Panc1 (cell line): ENCODE data around the gene SLC9A9. TPM values are rescaled to one million over a fixed set of nuclear protein-coding genes. Genes with fewer than 3 reads are reported as not detected.

Experiments used
- ATAC-seq: fragments of 200-7000 bp; cut with Tn5 transposase; 2 replicates; pipeline ENCODE4 v1.9.1; 2020; ENCODE audit warnings: mild to moderate bottlenecking, moderate library complexity
- BruUV-seq: library from RNA; stranded (reverse); fragments of 400-500 nt; replicated peaks from 2 replicates; lab custom pipeline; 2021; lab: Mats Ljungman, UMichigan
- CTCF ChIA-PET: fragments of 300-600 bp; sonication (Branson Sonifier 250); formaldehyde crosslinking; loops from one replicate; lab custom pipeline; 2022; ENCODE audit warnings: antibody characterized with exemption; lab: Charles Lee
- POLR2A ChIA-PET: fragments of 300-600 bp; sonication (Branson Sonifier 250); formaldehyde crosslinking; loops from one replicate; lab custom pipeline; 2022; ENCODE audit warnings: antibody characterized with exemption; lab: Charles Lee
- DNase-seq: peaks from one replicate; pipeline ENCODE4 v3.0.0-alpha.2; 2010; ENCODE audit warnings: low read depth, low spot score
- H3K27ac ChIP-seq: 2 replicates; pipeline ENCODE4 v1.5.1; 2011; ENCODE audit warnings: mild to moderate bottlenecking, low read length, inconsistent platforms
- H3K27me3 ChIP-seq: fragments of 200-500 bp; sonication (Bioruptor generic); 2 replicates; pipeline ENCODE4 v1.6.0; 2014; ENCODE audit warnings: low read length, inconsistent platforms; ENCODE audit not compliant: control insufficient read depth, insufficient read depth
- H3K36me3 ChIP-seq: fragments of 200-500 bp; sonication (Bioruptor generic); 2 replicates; pipeline ENCODE4 v1.5.1; 2014; ENCODE audit warnings: inconsistent platforms, mild to moderate bottlenecking, low read length, moderate library complexity; ENCODE audit not compliant: control insufficient read depth, insufficient read depth
- H3K4me1 ChIP-seq: 2 replicates; pipeline ENCODE4 v1.5.1; 2011; ENCODE audit warnings: inconsistent platforms, mild to moderate bottlenecking, low read length, moderate library complexity; ENCODE audit not compliant: control insufficient read depth, insufficient read depth
- H3K4me3 ChIP-seq, 2 experiments: 2 replicates each; pipeline ENCODE4 v1.5.1; 2011 to 2012; ENCODE audit warnings: low read depth in 2 of 2, low read length in 2 of 2, mild to moderate bottlenecking in 2 of 2, inconsistent platforms in 1 of 2, moderate library complexity in 1 of 2
- H3K9me3 ChIP-seq: fragments of 200-500 bp; sonication (Bioruptor generic); 2 replicates; pipeline ENCODE4 v1.5.1; 2014; ENCODE audit warnings: low read depth, mild to moderate bottlenecking, inconsistent platforms, low read length, moderate library complexity; ENCODE audit not compliant: control insufficient read depth, insufficient read depth
- POLR2AphosphoS5 ChIP-seq: IDR thresholded peaks from 2 replicates; pipeline ENCODE4 v1.6.1; 2012; ENCODE audit warnings: mild to moderate bottlenecking, low read depth, low read length, moderate library complexity
- SIN3A ChIP-seq: IDR thresholded peaks from 2 replicates; pipeline ENCODE4 v1.6.1; 2012; ENCODE audit warnings: low read depth, mild to moderate bottlenecking, low read length, moderate library complexity, borderline replicate concordance; ENCODE audit not compliant: insufficient read depth
- TCF7L2 ChIP-seq: IDR thresholded peaks from 2 replicates; pipeline ENCODE4 v1.6.1; 2011; ENCODE audit warnings: mild to moderate bottlenecking, low read depth, low read length, inconsistent platforms
- in situ Hi-C: cut with HindIII; loops from 2 replicates; pipeline ENCODE4 v1.10.0; 2016; ENCODE audit warnings: low sequenced_read_pairs, low pct_unique_long_range_greater_than_20kb
- intact Hi-C: fragments of 100-400 bp; cut with micrococcal nuclease; formaldehyde crosslinking; loops from one replicate; pipeline ENCODE4 v1.10.0; 2022; ENCODE audit not compliant: unreplicated experiment
- total RNA-seq: library from RNA; stranded (reverse); gene quantifications from one replicate; pipeline ENCODE4 v1.2.1, GENCODE V29; 2021; ENCODE audit not compliant: unreplicated experiment
- TF ChIP-seq, protein P1 (sequence below), 2 experiments: IDR thresholded peaks; 2 replicates each; pipeline ENCODE4 v1.6.1; 2011 to 2012; ENCODE audit warnings: low read depth in 2 of 2, control low read depth in 1 of 2, low read length in 1 of 2, mild to moderate bottlenecking in 1 of 2, moderate library complexity in 1 of 2; ENCODE audit not compliant: insufficient read depth in 1 of 2
- TF ChIP-seq, protein P2 (sequence below): fragments of 450-650 bp; IDR thresholded peaks from 2 replicates; pipeline ENCODE4 v1.5.1; 2017; ENCODE audit warnings: mild to moderate bottlenecking

Gene SLC9A9
- total RNA-seq, 1 experiment from 2014 or later, result not detected

DNA sequence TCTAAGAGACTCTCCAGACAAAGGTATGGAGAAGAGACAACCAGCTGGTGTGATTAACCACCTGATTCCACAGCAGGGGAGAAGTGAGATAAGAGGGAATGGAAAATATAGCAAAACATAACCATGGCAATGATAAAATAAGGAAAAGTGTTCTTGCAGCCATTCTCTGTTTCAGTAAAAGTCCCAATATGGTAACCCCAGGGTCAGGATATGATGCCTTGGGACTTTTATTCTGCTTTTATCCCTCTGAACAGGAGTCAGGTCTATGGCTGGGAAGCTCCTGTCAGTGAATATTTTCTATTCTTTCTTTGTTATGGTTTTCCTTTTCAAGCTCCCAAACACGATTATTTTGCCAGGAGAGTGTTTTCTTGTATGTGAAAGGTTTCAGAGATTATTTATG is 94.2 kb downstream of the SLC9A9 start:
- H3K27ac ChIP-seq, result no peak overlapping the region
- no peak overlapping the region for H3K4me3 ChIP-seq
- CTCF ChIA-PET, result no interaction called here
- H3K4me1 ChIP-seq, result no peaks in the 10 kb centered on the region
- POLR2A ChIA-PET, result no interaction called here
- no peak for ATAC-seq
- intact Hi-C loops, result no loop called here
- no peaks in the 10 kb centered on the region; the same call in 1 of the 2 replicates for H3K36me3 ChIP-seq
- BruUV-seq, result no TSS peak
- in situ Hi-C loops, result no loop called here
- TF ChIP-seq, protein P1, sequence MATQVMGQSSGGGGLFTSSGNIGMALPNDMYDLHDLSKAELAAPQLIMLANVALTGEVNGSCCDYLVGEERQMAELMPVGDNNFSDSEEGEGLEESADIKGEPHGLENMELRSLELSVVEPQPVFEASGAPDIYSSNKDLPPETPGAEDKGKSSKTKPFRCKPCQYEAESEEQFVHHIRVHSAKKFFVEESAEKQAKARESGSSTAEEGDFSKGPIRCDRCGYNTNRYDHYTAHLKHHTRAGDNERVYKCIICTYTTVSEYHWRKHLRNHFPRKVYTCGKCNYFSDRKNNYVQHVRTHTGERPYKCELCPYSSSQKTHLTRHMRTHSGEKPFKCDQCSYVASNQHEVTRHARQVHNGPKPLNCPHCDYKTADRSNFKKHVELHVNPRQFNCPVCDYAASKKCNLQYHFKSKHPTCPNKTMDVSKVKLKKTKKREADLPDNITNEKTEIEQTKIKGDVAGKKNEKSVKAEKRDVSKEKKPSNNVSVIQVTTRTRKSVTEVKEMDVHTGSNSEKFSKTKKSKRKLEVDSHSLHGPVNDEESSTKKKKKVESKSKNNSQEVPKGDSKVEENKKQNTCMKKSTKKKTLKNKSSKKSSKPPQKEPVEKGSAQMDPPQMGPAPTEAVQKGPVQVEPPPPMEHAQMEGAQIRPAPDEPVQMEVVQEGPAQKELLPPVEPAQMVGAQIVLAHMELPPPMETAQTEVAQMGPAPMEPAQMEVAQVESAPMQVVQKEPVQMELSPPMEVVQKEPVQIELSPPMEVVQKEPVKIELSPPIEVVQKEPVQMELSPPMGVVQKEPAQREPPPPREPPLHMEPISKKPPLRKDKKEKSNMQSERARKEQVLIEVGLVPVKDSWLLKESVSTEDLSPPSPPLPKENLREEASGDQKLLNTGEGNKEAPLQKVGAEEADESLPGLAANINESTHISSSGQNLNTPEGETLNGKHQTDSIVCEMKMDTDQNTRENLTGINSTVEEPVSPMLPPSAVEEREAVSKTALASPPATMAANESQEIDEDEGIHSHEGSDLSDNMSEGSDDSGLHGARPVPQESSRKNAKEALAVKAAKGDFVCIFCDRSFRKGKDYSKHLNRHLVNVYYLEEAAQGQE (IDR thresholded peaks at IDR 0.05; ENCODE audit: insufficient read depth in 1 of 2, low read depth in 2 of 2, low read length in 1 of 2), result no peak
- TF ChIP-seq, protein P2, sequence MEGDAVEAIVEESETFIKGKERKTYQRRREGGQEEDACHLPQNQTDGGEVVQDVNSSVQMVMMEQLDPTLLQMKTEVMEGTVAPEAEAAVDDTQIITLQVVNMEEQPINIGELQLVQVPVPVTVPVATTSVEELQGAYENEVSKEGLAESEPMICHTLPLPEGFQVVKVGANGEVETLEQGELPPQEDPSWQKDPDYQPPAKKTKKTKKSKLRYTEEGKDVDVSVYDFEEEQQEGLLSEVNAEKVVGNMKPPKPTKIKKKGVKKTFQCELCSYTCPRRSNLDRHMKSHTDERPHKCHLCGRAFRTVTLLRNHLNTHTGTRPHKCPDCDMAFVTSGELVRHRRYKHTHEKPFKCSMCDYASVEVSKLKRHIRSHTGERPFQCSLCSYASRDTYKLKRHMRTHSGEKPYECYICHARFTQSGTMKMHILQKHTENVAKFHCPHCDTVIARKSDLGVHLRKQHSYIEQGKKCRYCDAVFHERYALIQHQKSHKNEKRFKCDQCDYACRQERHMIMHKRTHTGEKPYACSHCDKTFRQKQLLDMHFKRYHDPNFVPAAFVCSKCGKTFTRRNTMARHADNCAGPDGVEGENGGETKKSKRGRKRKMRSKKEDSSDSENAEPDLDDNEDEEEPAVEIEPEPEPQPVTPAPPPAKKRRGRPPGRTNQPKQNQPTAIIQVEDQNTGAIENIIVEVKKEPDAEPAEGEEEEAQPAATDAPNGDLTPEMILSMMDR, result no peak
- no peak for TF ChIP-seq SIN3A
- no peak for TF ChIP-seq POLR2AphosphoS5
- no peak for TF ChIP-seq TCF7L2
- DNase-seq, result no peak
- no peaks in the 10 kb centered on the region for H3K9me3 ChIP-seq
- no peaks in the 10 kb centered on the region; the same call in 1 of the 2 replicates for H3K27me3 ChIP-seq

DNA sequence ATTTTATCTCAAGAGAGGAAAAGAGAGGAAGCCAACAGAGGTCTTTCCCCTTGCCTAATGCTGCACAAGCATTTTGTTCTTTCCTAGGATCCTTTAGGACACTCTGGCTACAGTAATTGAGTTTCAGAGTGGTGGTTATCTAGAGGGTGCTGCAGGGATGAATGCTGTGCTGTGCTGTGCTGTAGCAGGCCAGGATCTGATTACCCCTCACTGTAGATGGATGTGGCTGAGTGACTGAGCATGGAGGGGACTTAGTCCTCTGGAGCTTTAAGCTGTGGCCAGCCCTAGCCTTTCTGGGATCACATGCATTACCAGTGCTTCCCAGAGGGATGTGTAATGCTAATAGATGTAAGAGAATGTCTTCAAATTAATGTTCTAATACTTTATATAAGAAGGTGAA is 94.8 kb downstream of the SLC9A9 start:
- BruUV-seq, result no TSS peak
- Histone ChIP-seq H3K36me3 (no peaks in the 10 kb centered on the region; the same call in 1 of the 2 replicates), H3K27ac (no peak overlapping the region), H3K27me3 (no peaks in the 10 kb centered on the region; the same call in 1 of the 2 replicates), H3K4me3 (no peak overlapping the region), H3K9me3 (no peaks in the 10 kb centered on the region), H3K4me1 (no peaks in the 10 kb centered on the region)
- in situ Hi-C loops (no loop called here), intact Hi-C loops (no loop called here)
- ChIA-PET POLR2A (no interaction called here), CTCF (no interaction called here)
- ATAC-seq, result no peak
- TF ChIP-seq TCF7L2, result no peak
- TF ChIP-seq, protein P2, result no peak
- TF ChIP-seq POLR2AphosphoS5, result no peak
- no peak for TF ChIP-seq SIN3A
- TF ChIP-seq, protein P1 (IDR thresholded peaks at IDR 0.05; ENCODE audit: insufficient read depth in 1 of 2, low read depth in 2 of 2, low read length in 1 of 2), result no peak
- no peak for DNase-seq
